ENCODE results near the gene TRAPPC11.

Gene TRAPPC11

DNA sequence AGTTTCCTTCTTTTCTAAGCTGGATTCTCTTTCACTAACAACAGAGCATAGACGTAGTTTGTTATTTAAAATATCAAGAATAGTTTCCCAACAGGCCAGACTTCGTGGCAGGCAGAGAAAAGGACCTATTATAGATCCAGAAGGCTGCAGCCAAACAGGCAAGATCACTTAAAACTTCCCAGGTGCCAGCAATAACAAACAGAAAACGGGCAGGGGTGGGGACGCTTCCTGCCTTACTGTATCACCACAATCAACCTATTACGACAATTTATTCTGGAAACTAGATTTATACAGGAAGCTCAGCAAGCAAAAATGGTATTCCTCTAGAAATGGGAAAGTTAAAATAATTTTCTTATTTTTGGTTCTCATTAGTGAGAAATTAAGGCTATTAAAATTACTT is 22.2 kb upstream of the TRAPPC11 start:
- no peak for DNase-seq (ENCODE audit: low read depth in 1 of 2, low spot score in 1 of 2)

DNA sequence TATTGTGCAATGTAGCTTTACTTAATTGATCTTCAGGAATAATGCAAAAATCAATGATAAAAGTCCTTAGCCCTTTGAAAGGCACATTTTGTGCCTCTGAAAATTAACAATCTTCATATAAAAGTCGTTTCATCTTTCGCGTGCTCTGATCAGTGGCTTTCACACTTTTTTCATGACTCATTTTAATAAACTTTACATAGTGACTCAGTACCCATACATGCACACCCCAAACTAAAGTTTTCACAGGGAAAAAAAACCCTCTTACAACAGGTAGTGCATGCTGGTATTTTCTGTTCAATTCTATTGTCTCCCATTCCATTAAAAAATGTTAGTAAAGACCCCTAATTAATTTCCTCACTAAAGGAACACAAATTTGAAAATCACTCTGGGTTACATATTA is 21.6 kb upstream of the TRAPPC11 start:
- DNase-seq (ENCODE audit: low read depth in 1 of 2, low spot score in 1 of 2): no peak

DNA sequence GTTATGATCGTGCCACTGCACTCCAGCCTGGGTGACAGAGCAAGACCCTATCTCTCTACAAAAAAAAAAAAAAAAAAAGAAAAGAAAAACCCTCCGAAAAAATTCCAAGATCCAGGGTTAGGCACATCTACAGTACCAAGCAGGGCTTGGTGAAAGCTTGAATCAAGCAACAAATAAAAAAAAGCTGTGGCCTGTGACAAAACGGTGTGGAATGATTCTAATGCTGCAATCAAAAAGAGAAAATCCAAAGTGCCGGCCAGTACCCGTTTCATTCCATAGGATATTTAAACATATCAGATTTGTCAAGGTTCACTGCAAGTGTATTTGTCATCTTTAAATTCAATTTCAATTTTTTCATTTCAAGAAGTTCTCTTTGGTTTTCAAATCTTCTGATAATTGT is 20.7 kb upstream of the TRAPPC11 start:
- no peak for DNase-seq (ENCODE audit: low read depth in 1 of 2, low spot score in 1 of 2)

GRCh38 chr4:183639291-183639690 is 19.8 kb upstream of the TRAPPC11 start:
- no peak for DNase-seq (ENCODE audit: low read depth in 1 of 2, low spot score in 1 of 2)

GRCh38 chr4:183645326-183645725 is 13.8 kb upstream of the TRAPPC11 start:
- DNase-seq (ENCODE audit: low read depth in 1 of 2, low spot score in 1 of 2): no peak

- DNase-seq (ENCODE audit: low read depth in 1 of 2, low spot score in 1 of 2): no peak
These were observed 1.5 kb upstream of the TRAPPC11 start for GRCh38 chr4:183657564-183657963.

DNA sequence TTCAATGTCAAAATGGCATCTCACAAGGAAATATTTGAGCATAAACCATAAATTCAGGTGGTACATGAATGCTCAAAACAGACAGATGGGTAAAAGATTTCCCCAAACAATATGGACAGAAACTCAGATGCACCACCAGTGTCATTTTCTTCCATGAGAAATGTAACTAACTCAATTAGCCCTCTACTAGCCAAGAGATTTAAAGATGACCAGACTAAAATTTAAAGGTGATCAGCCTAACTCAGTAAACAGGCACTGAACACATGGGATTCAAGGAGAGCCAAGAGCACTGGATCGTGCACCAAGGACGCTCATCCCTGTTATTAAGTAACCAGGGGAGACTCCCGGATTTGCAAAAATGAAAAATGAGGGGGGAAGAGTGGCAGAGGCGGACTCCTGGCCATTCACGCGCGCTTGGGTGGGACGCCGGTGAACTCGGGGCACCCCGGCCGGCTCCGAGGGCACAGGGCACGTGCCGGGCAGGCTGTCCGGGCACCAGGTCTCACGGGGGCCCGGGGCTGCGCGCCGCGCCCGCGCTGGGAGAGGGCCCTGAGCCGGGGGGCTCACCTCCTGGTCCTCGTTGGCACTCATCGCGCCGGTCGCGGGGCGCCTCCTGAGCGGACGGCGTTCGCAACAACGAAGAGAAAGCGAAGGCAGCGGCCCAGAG is 598 bp upstream of the TRAPPC11 start:
- no peak for DNase-seq (ENCODE audit: low read depth in 1 of 2, low spot score in 1 of 2)

- DNase-seq (ENCODE audit: low read depth in 1 of 2, low spot score in 1 of 2): no peak
These were observed 764 bp downstream of the TRAPPC11 start for GRCh38 chr4:183659872-183660242.

DNA sequence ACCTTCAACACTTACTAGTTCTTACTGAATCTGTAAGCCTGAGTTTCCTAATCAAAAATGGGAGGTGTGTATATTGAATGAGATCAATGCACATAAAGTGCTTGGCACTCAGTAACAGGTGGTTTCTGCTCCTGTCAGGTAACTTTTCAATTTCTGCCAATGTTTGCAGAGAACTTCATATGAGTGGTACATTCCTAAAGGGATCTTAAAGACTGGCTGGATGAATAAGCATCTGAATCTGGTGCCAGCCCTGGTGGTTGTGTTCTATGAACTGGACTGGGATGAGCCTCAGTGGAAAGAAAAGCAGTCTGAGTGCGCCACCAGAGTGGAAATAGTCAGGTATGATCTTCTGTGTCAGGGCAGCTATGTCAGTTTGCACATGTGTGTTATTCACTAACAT is 7.0 kb downstream of the TRAPPC11 start:
- no peak for DNase-seq (ENCODE audit: low read depth in 1 of 2, low spot score in 1 of 2)

GRCh38 chr4:183670251-183670650 is 11.2 kb downstream of the TRAPPC11 start:
- DNase-seq (ENCODE audit: low read depth in 1 of 2, low spot score in 1 of 2): no peak

DNA sequence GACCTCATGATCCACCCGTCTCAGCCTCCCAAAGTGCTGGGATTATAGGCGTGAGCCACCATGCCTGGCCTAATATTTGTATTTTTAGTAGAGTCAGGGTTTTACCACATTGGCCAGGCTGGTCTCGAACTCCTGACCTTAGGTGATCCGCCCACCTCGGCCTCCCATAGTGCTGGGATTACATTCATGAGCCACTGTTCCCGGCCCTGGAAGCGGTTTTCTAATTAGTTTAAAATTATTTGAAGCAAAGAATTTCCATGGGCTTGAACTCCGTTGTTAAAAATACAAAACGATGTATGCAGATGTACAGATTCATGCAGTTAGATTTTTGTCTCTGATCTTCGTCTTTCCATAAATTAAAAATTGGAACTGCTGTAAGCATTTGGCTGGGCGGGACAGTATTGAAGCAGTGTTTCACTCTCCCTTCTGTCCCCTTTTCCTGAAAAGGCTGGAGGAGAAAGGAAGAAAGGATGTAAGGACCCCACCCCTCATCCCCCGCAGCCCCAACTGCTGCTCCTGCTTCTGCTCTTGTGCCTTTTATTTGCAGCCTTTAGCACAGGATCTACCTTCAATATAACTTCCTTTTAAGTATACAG is 12.0 kb downstream of the TRAPPC11 start:
- DNase-seq (ENCODE audit: low read depth in 1 of 2, low spot score in 1 of 2): no peak

DNA sequence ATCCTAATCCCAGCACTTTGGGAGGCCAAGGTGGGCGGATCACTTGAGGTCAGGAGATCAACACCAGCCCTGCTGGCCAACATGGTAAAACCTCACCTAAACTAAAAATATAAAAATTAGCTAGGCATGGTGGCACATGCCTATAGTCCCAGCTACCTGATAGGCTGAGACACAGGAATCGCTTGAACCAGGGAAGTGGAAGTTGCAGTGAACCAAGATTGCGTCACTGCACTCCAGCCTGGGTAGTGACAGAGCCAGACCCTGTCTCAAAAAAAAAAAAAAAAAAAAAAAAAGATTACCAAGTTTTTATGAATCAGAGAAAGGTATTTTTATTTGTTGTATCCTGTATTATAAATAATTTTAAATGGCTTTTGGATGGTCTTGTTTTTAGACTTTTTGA is 15.1 kb downstream of the TRAPPC11 start:
- no peak for DNase-seq (ENCODE audit: low read depth in 1 of 2, low spot score in 1 of 2)

DNA sequence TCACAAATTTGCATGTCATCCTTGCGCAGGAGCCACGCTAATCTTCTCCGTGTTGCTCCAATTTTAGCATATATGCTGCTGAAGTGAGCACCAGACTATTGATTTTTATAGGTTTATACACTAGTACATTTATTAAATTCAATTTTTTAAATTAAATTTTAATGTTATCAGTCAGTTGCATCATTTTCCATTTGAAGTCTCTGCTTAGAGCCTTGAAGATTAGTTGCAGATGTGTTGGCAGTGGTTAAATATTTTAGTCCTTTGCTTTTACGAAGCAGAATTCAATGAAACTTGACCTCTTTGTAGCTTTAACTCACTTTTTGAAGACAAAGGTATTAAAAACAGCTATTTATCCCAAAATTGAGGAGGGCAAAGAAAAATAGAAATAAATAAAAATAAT is 16.5 kb downstream of the TRAPPC11 start:
- no peak for DNase-seq (ENCODE audit: low read depth in 1 of 2, low spot score in 1 of 2)

DNA sequence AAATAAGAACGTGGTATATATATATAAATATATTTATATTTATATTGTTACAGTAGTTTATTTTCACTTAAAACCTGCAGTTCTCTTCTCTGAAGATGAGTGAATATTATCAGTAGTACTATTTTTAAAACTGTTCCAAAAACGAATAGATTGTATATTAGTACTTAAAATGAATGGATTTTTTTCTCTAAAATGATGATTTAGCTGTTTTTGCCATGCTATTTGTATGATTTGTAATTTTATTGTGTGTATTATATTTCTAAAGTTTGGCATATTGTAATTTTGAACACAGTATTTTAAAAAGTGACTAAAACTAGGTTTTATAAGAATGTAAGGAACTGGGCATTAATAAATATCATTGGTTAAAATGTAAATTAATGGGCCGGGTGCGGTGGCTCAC is 22.0 kb downstream of the TRAPPC11 start:
- DNase-seq (ENCODE audit: low read depth in 1 of 2, low spot score in 1 of 2): no peak

GRCh38 chr4:183686461-183686860 is 27.4 kb downstream of the TRAPPC11 start:
- DNase-seq (ENCODE audit: low read depth in 1 of 2, low spot score in 1 of 2): no peak

- no peak for DNase-seq (ENCODE audit: low read depth in 1 of 2, low spot score in 1 of 2)
These were observed 29.1 kb downstream of the TRAPPC11 start for GRCh38 chr4:183688216-183688615.

DNA sequence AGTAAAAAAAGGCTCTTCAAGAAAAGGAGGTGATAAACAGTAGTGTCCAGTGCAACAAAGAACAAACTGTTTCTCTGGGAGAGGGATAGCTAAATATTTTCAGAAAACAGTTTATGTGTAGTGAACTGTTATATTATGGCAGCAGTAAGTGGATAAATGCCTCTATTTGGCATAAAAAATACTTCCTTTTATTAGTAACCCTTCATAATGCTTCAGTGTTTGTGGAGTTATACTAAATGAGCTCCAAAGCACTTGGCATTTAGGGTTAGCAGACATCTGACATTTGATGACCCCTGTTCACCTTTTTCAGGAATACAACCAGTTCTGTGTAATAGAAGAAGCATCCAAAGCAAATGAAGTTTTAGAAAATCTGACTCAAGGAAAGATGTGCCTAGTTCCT is 31.9 kb downstream of the TRAPPC11 start:
- no peak for DNase-seq (ENCODE audit: low read depth in 1 of 2, low spot score in 1 of 2)

- DNase-seq (ENCODE audit: low read depth in 1 of 2, low spot score in 1 of 2): no peak
These were observed 32.8 kb downstream of the TRAPPC11 start for GRCh38 chr4:183691897-183692296.

GRCh38 chr4:183698909-183699308 is 39.8 kb downstream of the TRAPPC11 start:
- no peak for DNase-seq (ENCODE audit: low read depth in 1 of 2, low spot score in 1 of 2)

DNA sequence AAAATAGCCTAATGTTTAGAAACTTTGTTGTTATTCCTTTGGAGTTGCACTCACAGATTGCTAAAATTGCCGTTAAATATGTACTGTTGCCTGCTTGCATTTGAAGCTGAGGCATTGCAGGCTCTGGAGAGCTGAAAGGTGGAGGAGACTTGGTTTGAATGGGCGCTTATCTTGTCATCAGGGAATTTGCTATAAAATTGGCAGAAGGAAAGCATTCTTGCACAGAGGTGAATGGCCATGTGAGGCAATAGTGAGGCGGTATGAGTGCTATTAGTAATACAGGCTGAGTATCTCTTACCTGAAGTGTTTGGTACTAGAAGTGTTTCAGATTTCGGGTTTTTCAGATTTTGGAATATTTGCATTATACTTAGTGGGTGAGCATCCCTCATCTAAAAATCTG is 41.3 kb downstream of the TRAPPC11 start:
- no peak for DNase-seq (ENCODE audit: low read depth in 1 of 2, low spot score in 1 of 2)

- DNase-seq (ENCODE audit: low read depth in 1 of 2, low spot score in 1 of 2): no peak
These were observed 43.4 kb downstream of the TRAPPC11 start for GRCh38 chr4:183702492-183702891.

DNA sequence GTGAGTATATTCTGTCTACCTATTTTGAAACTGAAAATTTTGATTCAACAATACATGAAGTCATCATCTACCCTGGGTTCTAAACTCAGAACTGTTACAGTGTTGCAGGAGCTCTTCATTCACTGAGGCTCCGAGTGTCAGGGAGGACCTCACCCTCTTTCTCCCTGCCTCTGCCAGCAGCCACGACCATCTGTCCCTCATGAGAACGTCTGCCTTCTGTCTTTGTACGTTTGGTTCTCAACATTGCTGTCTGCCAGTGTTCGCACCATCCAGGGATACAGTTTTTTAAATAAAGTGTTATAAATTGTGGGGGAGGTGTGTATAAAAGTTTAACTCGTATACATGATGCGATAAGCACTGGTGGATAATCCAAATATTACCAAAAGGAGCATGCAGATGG is 55.5 kb downstream of the TRAPPC11 start:
- no peak for DNase-seq (ENCODE audit: low read depth in 1 of 2, low spot score in 1 of 2)

DNA sequence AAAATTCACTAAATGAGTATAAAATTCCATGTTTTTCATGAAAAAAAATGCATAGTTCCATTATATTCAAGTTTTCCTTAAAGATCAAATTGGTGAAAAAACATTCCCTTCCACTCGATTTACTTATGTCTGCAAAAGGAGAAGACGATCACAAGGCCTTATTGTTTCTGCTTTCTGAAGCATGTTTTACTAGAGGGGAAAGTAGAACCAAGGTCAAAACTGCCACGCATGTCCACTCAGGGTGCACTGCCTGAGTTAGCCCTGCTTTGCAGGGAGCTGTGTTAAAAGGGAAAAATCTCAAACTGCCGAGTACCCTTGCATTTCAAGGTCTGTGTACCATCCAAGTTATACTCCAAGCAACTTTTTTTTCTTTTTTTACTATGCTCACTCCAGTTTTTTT is 57.2 kb downstream of the TRAPPC11 start:
- DNase-seq (ENCODE audit: low read depth in 1 of 2, low spot score in 1 of 2): no peak
